ENCODE measurements around the gene SZT2. TPM values are rescaled to one million over a fixed set of nuclear protein-coding genes. Genes with fewer than 3 reads are reported as not detected.

SZT2 gene
- total RNA-seq, 1 experiment from 2014 or later, result 12.2 TPM

DNA sequence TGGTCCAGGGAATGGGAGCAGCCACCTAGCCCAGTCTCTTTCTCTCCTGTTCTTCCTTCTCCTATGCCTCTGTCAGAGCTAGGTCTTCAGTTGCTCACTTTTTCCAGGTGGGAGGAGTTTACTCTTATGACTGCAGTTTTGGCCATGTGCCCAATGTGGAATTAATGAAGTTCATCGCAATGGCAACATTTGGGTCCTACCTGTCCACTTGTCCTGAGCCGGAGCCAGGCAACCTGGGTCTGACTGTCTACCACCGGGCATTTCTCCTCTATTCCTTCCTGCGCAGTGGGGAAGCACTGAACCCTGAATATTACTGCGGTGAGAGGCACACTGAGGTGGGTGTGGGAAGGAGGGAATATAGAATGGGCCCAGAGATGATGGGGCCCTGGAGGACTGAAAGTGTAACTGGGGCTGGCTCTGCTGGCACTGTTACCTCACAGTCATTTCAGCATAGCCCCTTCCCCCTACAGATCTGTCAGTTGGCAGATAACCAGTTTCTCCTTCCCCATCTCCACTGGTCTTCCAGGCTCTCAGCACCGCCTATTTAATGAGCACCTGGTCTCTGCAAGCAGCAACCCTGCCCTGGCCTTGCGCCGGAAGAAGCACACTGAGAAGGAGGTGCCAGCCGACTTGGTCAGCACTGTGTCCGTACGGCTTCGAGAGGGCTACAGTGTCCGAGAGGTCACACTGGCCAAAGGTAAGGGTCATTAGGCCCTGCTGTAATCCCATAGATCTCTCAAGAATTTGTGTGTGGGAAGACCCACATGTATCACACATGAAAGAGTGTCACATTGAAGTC, 30.1 kb downstream of the SZT2 start:
- no peaks in the 10 kb centered on the region for H3K27me3 ChIP-seq (ENCODE audit: control insufficient read depth, insufficient read depth, low read length)
- H3K36me3 ChIP-seq (replicated peaks; ENCODE audit: control insufficient read depth, insufficient read depth, low read length), result peaks cover 23% of the 10 kb centered on the region
- DNase-seq, result no peak
- H3K4me3 ChIP-seq (ENCODE audit: insufficient read depth, low read depth, low read length), result no peak overlapping the region

GRCh38 chr1:43420874-43421273, 31.2 kb downstream of the SZT2 start:
- no peak for DNase-seq
- no peak overlapping the region for H3K4me3 ChIP-seq (ENCODE audit: insufficient read depth, low read depth, low read length)
- no peaks in the 10 kb centered on the region for H3K27me3 ChIP-seq (ENCODE audit: control insufficient read depth, insufficient read depth, low read length)
- H3K36me3 ChIP-seq (replicated peaks; ENCODE audit: control insufficient read depth, insufficient read depth, low read length), result peaks cover 27% of the 10 kb centered on the region

GRCh38 chr1:43421396-43421795, 31.7 kb downstream of the SZT2 start:
- no peak for DNase-seq
- Histone ChIP-seq H3K36me3 (replicated peaks; ENCODE audit: control insufficient read depth, insufficient read depth, low read length) (peaks cover 29% of the 10 kb centered on the region), H3K4me3 (ENCODE audit: insufficient read depth, low read depth, low read length) (no peak overlapping the region), H3K27me3 (ENCODE audit: control insufficient read depth, insufficient read depth, low read length) (no peaks in the 10 kb centered on the region)

DNA sequence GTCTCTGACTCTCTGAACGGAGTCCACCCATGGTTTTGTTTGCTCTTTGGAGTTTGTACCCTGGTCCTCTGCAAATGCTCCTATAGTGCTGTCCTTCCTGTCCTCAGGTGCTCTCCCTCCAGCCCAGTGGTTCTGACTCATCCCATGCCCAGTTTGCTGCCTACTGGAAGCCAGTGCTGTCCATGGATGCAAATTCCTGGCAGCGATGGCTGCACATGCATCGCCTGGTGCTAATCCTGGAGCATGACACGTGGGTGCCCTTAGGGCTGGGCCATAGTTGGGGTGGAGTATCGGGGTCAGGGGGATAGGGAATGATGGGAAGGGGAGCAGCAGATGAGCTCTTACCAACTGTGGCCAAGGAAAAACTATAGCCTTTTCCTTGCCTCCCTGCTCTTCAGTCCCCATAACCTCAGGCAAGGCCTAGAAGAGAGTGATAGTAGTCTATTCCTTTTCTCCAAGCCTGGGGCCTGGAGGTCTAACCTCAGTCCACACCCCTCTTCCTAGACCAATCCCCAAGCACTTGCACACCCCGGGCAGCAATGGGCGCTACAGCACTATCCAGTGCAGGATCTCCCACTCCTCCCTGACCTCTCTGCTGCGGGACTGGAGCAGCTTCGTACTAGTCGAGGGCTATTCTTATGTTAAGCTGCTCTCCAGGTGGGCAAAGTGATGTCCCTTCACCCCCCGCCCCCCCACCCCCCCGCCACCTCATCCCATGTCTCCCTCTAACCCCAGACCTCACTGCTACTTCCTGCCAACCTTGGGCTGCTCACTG, 32.5 kb downstream of the SZT2 start:
- Histone ChIP-seq H3K27me3 (ENCODE audit: control insufficient read depth, insufficient read depth, low read length) (no peaks in the 10 kb centered on the region), H3K4me3 (ENCODE audit: insufficient read depth, low read depth, low read length) (no peak overlapping the region), H3K36me3 (replicated peaks; ENCODE audit: control insufficient read depth, insufficient read depth, low read length) (peaks cover 30% of the 10 kb centered on the region)
- peak; percentile 72 for DNase-seq

- H3K27me3 ChIP-seq (ENCODE audit: control insufficient read depth, insufficient read depth, low read length), result no peaks in the 10 kb centered on the region
- peak; percentile 25 for DNase-seq
- no peak overlapping the region for H3K4me3 ChIP-seq (ENCODE audit: insufficient read depth, low read depth, low read length)
- H3K36me3 ChIP-seq (replicated peaks; ENCODE audit: control insufficient read depth, insufficient read depth, low read length), result peaks cover 36% of the 10 kb centered on the region
Observed at GRCh38 chr1:43422995-43423671, 33.4 kb downstream of the SZT2 start.

GRCh38 chr1:43423672-43424550, 34.2 kb downstream of the SZT2 start:
- Histone ChIP-seq H3K27me3 (ENCODE audit: control insufficient read depth, insufficient read depth, low read length) (no peaks in the 10 kb centered on the region), H3K36me3 (replicated peaks; ENCODE audit: control insufficient read depth, insufficient read depth, low read length) (peaks cover 40% of the 10 kb centered on the region), H3K4me3 (ENCODE audit: insufficient read depth, low read depth, low read length) (no peak overlapping the region)
- no peak for DNase-seq

- Histone ChIP-seq H3K36me3 (replicated peaks; ENCODE audit: control insufficient read depth, insufficient read depth, low read length) (peaks cover 37% of the 10 kb centered on the region), H3K4me3 (ENCODE audit: insufficient read depth, low read depth, low read length) (no peak overlapping the region), H3K27me3 (ENCODE audit: control insufficient read depth, insufficient read depth, low read length) (no peaks in the 10 kb centered on the region)
- DNase-seq, result no peak
Observed at GRCh38 chr1:43425045-43425444, 35.3 kb downstream of the SZT2 start.

GRCh38 chr1:43426221-43426620, 36.5 kb downstream of the SZT2 start:
- no peaks in the 10 kb centered on the region for H3K27me3 ChIP-seq (ENCODE audit: control insufficient read depth, insufficient read depth, low read length)
- no peak for DNase-seq
- H3K36me3 ChIP-seq (replicated peaks; ENCODE audit: control insufficient read depth, insufficient read depth, low read length), result peaks cover 36% of the 10 kb centered on the region
- no peak overlapping the region for H3K4me3 ChIP-seq (ENCODE audit: insufficient read depth, low read depth, low read length)

DNA sequence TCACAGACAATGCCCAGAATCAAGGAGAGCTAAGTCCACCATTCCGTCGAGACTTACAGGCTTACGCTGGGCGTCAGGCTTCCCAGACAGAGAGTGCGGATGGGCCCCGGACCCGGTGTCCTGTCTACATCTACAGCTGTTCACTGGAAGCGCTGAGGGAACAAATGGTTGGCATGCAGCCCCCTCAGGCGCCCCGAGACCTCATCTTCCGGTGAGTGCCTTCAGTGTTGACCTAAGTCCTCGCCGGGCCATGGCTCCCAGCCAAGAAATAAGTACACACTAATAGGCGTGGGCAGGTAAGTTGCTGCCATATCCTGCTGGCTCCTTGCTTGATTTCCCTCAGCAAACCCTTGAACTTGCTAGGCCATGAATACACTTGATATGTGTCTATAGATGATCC, 37.8 kb downstream of the SZT2 start:
- Histone ChIP-seq H3K36me3 (replicated peaks; ENCODE audit: control insufficient read depth, insufficient read depth, low read length) (peaks cover 36% of the 10 kb centered on the region), H3K4me3 (ENCODE audit: insufficient read depth, low read depth, low read length) (no peak overlapping the region)
- DNase-seq, result peak; percentile 16

GRCh38 chr1:43427941-43428340, 38.2 kb downstream of the SZT2 start:
- Histone ChIP-seq H3K4me3 (ENCODE audit: insufficient read depth, low read depth, low read length) (no peak overlapping the region), H3K36me3 (replicated peaks; ENCODE audit: control insufficient read depth, insufficient read depth, low read length) (peaks cover 36% of the 10 kb centered on the region), H3K27me3 (ENCODE audit: control insufficient read depth, insufficient read depth, low read length) (no peaks in the 10 kb centered on the region)
- DNase-seq, result peak; percentile 17

More for the DNA sequence above, 37.8 kb downstream of the SZT2 start:
- H3K27me3 ChIP-seq (ENCODE audit: control insufficient read depth, insufficient read depth, low read length), result no peaks in the 10 kb centered on the region

- DNase-seq, result peak; percentile 17
- H3K4me3 ChIP-seq (ENCODE audit: insufficient read depth, low read depth, low read length), result no peak overlapping the region
- peaks cover 33% of the 10 kb centered on the region for H3K36me3 ChIP-seq (replicated peaks; ENCODE audit: control insufficient read depth, insufficient read depth, low read length)
- H3K27me3 ChIP-seq (ENCODE audit: control insufficient read depth, insufficient read depth, low read length), result no peaks in the 10 kb centered on the region
Observed at GRCh38 chr1:43430831-43431230, 41.1 kb downstream of the SZT2 start.

DNA sequence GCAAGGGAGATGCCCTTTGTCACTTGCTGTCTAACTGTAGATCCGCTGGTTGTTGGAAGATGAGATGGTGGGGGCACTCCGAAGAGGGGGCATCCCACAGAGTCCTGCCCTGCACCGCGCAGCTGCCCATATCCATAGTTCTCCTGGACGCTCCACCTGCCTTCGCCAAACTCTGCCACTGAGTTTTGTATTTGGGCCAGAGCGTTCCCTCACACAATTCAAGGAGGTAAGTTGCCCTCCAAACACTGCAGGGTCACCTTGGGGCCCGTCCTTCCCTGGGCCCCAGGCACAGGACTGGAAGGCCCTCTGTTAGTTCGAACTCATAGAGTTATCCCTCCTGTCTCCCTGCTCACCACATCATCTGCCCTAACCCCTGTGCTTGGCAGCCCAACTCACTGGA, 42.0 kb downstream of the SZT2 start:
- peaks cover 29% of the 10 kb centered on the region for H3K36me3 ChIP-seq (replicated peaks; ENCODE audit: control insufficient read depth, insufficient read depth, low read length)
- DNase-seq, result no peak

DNA sequence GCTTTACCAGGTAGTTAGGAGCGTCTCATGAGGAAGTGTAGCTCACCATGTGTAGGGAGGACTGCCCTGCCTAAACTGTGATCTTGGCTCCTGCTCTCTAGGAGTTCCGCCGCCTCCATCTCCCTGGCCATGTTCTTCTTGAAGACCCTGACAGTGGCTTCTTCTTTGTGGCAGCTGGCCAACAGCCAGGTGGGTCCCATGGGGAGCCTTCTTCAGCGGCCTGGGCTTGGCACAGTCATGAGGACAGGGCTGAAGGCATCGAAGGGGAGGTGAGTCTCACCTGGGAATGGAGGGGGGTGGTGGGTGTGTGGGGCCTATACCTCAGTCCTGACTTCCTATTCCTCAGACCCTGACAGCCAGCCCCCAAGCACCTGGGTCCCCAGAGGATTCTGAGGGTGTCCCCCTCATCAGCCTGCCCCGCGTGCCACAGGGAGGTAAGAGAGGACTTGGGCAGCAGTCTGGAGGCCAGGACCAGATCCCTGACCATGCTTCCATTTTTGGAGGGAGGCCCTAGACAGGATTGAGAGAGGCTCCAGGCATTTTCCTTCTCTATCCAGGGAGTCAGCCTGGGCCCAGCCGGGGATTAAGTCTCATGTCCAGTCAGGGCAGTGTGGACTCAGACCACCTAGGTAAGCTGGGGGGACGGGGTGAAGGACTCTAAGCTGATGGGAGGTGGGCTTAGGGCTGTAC, 42.6 kb downstream of the SZT2 start:
- Histone ChIP-seq H3K36me3 (replicated peaks; ENCODE audit: control insufficient read depth, insufficient read depth, low read length) (peaks cover 29% of the 10 kb centered on the region), H3K27me3 (ENCODE audit: control insufficient read depth, insufficient read depth, low read length) (no peaks in the 10 kb centered on the region), H3K4me3 (ENCODE audit: insufficient read depth, low read depth, low read length) (no peak overlapping the region)
- peak; percentile 19 for DNase-seq

More for the DNA sequence above, 42.0 kb downstream of the SZT2 start:
- H3K27me3 ChIP-seq (ENCODE audit: control insufficient read depth, insufficient read depth, low read length), result no peaks in the 10 kb centered on the region
- no peak overlapping the region for H3K4me3 ChIP-seq (ENCODE audit: insufficient read depth, low read depth, low read length)

Data from H7 (cell line).